ENCODE data around the gene MEIOB.
"Not testable (repeated sequence)": the region's sequence is repeated elsewhere in the genome, so short reads cannot be mapped to it uniquely, and the experiment has no call there.

MEIOB gene

GRCh38 chr16:1871974-1872635 is at the start of gene MEIOB:
Gene MEIOB (minus strand): TSS chr16:1872164. CDS start chr16:1868175, 3,989 bp downstream.
- DNase-seq (ENCODE audit: low read depth): peak; percentile 11

- DNase-seq (ENCODE audit: low read depth): no peak
These were observed 48.8 kb upstream of the MEIOB start for GRCh38 chr16:1920727-1921171.

GRCh38 chr16:1920122-1920521 is 48.2 kb upstream of the MEIOB start:
- not testable (repeated sequence) for DNase-seq (ENCODE audit: low read depth)

GRCh38 chr16:1919327-1919998 is 47.5 kb upstream of the MEIOB start:
- DNase-seq (ENCODE audit: low read depth): no peak

GRCh38 chr16:1918351-1919326 is 46.7 kb upstream of the MEIOB start, which contains the start of gene HS3ST6:
Gene HS3ST6 (minus strand): TSS chr16:1918415. CDS start chr16:1918323, 92 bp downstream.
- no peak for DNase-seq (ENCODE audit: low read depth)

GRCh38 chr16:1917665-1918350 is 45.8 kb upstream of the MEIOB start:
- DNase-seq (ENCODE audit: low read depth): no peak

- DNase-seq (ENCODE audit: low read depth): no peak
These were observed 45.2 kb upstream of the MEIOB start for GRCh38 chr16:1917056-1917664.

- no peak for DNase-seq (ENCODE audit: low read depth)
These were observed 44.7 kb upstream of the MEIOB start for GRCh38 chr16:1916640-1916990.

- no peak for DNase-seq (ENCODE audit: low read depth)
These were observed 44.0 kb upstream of the MEIOB start for GRCh38 chr16:1915732-1916639.

- DNase-seq (ENCODE audit: low read depth): no peak
These were observed 43.0 kb upstream of the MEIOB start for GRCh38 chr16:1914988-1915387.

GRCh38 chr16:1914084-1914608 is 42.2 kb upstream of the MEIOB start:
- DNase-seq (ENCODE audit: low read depth): no peak

- DNase-seq (ENCODE audit: low read depth): no peak
These were observed 41.5 kb upstream of the MEIOB start for GRCh38 chr16:1913327-1914083.

- no peak for DNase-seq (ENCODE audit: low read depth)
These were observed 40.2 kb upstream of the MEIOB start for GRCh38 chr16:1912215-1912543.

- no peak for DNase-seq (ENCODE audit: low read depth)
These were observed 39.7 kb upstream of the MEIOB start for GRCh38 chr16:1911467-1912214.

GRCh38 chr16:1909561-1910231 is 37.7 kb upstream of the MEIOB start:
- DNase-seq (ENCODE audit: low read depth): no peak

- DNase-seq (ENCODE audit: low read depth): no peak
These were observed 37.0 kb upstream of the MEIOB start for GRCh38 chr16:1908983-1909382.

GRCh38 chr16:1908184-1908583 is 36.2 kb upstream of the MEIOB start:
- no peak for DNase-seq (ENCODE audit: low read depth)

- no peak for DNase-seq (ENCODE audit: low read depth)
These were observed 35.4 kb upstream of the MEIOB start for GRCh38 chr16:1907226-1907860.
